Activated CD4-positive, alpha-beta T cell treated with anti-CD3 and anti-CD28 coated beads, Interleukin-2, Interleukin-6, amounts not matched to agents 100 ng/mL and 50 ng/mL, durations not matched to agents 16 hours and 8 hours (primary cell): Measurements from ENCODE around the gene PHLDB2.

Experiments used
- DNase-seq: peaks from one replicate; pipeline ENCODE4 v3.0.0-alpha.2; 2020

Gene PHLDB2

DNA sequence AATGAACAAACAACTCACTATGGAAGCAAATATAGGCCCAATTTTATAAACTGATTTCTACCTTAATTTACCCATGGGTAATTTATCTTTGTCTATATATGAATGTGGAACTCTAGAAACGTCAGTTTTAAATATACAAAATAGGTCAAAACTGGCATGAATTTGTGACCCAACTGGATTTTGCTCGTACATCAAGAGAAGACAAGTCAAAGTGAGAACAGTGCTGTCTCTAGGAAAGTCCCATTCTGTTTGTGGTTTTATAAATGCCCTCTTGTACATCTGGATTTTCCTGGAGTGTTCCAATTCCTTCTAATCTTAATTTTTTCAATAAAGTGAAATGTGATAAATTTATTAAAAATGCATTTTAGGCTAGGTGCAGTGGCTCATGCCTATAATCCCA lies 69.5 kb downstream of the PHLDB2 start:
- no peak for DNase-seq

DNA sequence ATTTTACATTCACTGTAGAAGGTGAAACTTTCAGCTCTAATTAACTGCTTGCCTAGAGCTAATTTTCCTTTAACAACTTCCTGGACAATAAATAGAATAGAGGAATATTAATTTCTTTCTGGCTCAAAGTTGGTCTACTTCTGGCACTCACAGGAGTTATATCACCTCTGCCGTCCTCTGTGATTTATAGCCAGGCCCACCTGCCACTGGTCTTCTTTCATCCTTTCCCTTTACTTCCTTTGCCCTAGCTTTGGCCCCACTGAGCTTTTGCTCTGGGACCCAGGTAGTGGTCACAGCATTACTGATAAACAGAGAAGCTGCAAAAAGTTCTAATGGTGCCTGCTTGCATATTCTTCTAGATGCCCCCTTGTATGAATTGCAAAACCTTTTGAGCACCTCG lies 70.4 kb downstream of the PHLDB2 start:
- no peak for DNase-seq

DNA sequence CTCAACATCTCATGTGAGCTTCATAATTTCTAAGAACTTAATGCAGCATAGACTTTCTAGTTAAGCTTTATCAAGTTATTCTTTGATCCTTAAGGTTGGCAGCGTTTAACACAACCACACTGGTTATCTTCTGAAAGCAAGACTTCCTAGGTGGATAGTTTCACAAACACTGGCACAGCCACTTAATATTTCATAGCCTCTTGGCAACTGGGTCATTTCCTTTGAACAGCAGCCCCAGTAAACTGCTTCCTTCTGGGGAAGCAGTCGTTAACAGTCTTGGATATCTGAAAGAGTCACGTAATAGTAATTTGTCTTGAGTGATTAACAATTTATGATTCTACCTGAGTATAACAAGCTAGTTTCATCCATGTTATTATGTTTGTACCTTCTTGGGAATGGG lies 73.9 kb downstream of the PHLDB2 start:
- DNase-seq, result no peak

DNA sequence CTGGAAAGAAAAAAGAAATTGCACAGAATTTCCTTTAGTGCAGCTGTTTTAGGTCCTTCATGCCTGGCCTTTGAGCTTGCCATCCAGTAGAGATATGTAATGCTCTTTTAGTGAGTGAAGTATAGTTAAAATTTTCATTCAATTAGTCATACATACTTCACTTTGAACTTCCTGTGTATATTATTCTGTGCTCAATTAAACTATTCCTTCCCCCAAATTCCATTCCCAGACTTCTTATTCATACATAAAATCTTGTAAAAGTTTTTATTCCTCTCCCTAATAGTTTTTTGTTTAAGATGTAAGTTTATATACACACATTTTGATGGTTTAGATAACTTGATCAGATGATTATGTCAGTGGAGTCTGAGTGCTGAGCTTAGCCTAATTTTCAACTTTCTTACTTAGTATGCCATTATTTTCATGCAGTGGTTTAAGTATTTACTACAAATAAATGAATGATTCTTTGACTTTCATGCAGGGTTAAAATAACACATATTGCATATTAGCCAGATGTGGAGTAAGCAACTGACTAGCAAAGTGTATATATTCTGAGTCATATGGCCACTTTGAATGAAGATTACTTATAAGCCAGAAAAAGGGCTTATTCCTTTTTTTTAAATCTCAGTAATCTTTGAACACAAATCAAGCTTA lies 77.3 kb downstream of the PHLDB2 start:
- no peak for DNase-seq

DNA sequence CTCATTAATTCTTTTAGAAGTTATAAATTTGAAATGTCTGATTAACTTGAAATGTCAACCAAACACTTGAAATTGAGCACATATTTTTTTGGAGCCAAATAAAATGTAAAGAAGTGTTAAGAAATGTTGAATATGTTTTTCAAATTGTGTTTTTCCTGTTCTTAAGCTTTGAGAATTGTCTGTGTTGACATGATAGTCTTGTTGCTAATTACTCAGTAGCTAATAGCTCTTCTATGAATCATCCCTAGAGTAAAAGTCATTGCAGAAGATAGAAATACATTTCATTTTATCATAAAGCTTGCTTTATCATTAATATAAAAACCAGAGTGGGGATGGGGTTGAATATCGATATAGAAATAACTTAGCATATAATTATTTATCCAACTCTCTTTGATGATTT lies 77.9 kb downstream of the PHLDB2 start:
- no peak for DNase-seq

DNA sequence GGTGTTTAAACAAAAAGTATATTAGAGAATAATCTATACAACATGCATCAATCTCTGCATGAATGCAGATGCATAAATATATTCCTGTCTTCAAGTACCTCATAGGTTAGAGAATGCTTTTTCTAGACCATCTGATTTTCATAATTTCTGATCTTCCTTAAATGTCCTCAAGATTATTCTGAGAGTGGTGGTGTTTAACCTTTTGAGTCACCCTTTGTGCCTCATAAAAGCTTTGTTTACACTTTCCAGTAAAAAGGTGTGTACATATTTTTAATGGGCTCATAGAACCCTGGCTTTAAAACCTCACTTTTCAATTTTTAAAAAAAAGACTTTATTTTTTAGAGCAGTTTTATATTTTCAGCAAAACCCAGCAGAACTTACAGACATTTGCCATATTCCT lies 78.8 kb downstream of the PHLDB2 start:
- DNase-seq, result no peak

DNA sequence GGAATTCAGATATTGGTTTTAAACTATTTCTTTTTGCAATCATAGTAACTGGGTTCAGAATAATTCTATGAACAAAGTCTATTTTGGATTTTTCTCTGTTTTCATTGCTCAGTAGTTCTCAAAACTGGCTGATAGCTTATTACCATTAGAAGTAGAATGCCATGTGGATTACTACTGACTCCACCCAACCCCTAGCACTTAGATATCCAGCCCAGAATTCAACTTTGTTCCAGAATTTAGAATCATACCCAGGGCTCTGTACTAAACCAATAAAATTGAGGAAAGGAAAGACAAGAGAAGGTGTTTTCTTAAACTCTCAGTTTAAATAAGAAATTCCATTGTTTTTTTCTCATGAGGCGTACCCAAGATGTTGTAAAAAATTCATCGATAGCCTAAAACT lies 80.8 kb downstream of the PHLDB2 start:
- DNase-seq, result no peak

DNA sequence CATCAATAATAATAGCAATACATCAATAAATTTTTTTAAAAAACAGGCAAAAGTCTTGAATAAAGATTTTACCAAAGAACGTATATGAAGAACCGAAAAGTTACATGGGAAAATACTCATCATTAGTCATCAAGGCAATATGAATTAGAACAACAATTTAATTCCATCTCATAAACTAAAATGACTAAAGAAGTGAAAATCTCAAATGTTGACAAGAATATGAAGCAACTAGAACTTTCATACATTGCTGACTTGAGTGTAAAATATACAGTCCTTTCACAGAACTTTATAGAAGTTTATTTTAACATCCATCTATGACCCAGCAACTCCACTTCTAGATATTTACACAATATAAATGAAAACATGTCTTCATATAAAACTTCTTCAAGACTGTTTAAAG lies 84.5 kb downstream of the PHLDB2 start:
- no peak for DNase-seq

DNA sequence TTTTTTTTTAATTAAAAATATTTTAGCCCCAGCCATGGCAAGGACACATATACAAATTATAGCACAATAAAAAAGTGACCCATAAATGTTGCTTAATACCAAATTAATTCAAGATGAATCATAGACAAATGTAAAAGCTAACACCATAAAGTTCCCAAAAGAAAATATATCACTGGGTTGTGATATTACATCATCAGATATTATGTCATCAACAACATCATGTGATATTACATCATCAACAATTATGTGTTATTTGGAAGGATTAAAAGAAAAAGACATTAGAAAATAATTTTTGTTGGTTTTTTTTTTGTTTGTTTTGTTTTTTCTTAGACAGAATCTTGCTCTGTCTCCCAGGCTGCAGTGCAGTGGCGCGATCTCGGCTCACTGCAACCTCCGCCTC lies 85.3 kb downstream of the PHLDB2 start:
- no peak for DNase-seq

DNA sequence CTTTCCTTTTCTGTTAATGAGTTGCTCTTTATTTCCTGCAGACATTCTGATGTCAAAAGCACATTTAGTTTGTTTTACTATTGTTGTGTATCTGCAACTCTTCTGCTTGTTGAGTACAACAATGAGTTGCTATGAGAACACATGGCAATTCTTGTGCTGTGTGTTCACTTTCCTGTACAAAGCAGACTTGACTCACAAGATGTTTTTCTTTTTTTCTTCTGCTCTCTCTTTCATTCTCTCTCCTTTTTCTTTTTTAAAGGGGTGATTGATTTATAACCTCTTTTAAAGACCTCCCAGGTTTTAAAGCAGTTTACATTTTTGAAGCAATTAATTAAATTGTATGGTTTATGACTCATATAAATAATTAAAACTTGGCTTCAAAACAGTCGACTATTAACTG lies 88.2 kb downstream of the PHLDB2 start:
- no peak for DNase-seq

DNA sequence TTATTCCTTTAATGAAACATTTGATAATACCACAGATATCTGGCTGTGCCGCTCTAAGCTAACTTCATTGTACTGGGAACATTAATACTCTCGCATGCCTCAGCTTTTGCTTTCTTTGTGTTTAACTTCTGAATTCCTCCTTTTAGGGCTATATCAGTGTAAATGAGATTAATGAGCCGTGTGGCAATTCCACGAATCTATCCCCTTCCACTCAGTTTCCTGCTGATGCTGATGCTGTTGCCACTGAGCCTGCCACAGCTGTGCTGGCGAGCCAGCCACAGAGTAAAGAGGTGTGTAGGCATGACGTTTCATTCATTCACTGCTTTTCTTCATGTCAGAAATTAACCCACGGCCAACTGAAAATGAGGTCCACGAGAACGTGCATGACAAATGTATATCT lies 89.7 kb downstream of the PHLDB2 start:
- DNase-seq, result no peak

DNA sequence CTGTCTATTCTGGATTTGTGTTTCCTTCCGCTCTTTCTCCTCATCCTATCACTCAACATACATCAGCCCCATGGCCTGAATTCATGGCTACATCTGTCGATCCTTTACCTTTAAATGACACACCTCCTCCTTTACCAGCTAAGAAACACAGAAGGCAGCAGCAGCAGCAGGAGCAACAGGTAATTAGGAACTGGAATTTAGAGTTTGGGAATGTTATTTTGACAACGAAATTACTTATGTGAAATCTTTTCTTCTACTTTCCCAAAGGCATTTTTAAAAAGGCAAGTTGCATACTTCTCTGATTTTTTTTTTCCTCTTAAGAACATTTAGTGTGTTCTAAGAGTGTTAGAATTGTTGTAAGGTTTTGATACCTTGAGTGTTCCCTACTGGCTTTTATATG lies 90.6 kb downstream of the PHLDB2 start:
- DNase-seq, result no peak

DNA sequence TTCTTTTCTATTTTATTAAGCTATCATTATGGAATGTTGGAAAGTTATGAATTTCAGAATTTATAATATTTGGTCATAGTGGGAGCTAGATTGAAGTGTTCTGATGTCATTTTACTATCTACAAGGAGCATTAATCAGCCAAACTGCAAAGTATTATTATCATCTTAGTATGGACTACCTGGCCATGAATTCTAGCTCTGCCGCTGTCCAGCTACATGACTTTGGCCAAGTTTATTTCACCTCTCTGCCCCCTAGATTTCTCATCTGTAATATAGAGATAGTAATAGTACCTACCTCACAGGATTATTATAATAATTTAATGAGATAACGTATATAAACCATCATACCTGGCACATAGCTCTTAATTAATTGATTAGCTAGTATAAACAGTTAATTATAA lies 92.0 kb downstream of the PHLDB2 start:
- DNase-seq, result no peak

DNA sequence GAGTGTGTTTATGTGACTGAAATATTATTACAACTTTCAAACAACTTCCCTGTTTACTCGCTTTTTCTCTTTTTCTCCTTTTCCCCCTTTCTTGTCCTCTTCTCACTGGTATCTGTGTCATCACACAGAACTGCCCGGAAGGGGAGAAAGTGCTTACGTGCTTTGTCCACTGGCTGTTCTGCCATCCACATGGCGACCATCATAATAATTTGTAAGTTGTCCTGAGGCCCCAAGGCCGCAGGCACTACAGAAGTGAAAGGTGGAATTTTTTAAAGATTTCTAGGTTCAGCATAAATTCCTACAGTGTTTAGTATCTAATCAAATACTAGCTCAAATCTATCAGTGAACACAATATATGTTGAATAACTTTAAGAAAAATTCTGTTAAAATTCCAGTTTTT lies 93.0 kb downstream of the PHLDB2 start:
- no peak for DNase-seq

DNA sequence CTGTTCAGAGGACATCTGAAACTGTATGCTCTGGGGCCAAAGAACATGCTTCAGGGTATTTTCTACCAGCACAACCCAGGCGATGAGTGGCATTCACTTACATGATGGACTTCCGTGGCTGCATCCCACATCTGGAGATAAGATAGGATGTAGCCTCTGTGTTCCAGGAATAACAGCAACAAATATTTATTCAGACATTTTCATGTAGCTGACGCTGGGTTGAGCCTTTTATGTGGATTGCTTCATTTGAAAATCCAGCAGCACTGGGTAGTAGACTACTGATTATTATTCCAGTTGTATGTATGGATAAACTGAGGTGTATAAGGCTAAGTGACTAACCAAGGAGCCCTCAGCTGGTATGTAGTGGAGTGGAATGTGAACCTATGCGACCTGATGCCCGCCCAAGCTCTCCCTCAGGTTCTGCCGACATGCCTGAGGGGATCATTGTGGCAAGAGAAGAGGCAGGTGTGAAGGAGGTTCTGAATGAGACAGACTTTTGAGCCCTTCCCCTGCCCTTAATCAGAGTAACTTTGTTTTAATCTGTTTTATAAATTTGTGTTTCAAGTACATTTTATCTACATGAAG lies 93.9 kb downstream of the PHLDB2 start:
- no peak for DNase-seq

DNA sequence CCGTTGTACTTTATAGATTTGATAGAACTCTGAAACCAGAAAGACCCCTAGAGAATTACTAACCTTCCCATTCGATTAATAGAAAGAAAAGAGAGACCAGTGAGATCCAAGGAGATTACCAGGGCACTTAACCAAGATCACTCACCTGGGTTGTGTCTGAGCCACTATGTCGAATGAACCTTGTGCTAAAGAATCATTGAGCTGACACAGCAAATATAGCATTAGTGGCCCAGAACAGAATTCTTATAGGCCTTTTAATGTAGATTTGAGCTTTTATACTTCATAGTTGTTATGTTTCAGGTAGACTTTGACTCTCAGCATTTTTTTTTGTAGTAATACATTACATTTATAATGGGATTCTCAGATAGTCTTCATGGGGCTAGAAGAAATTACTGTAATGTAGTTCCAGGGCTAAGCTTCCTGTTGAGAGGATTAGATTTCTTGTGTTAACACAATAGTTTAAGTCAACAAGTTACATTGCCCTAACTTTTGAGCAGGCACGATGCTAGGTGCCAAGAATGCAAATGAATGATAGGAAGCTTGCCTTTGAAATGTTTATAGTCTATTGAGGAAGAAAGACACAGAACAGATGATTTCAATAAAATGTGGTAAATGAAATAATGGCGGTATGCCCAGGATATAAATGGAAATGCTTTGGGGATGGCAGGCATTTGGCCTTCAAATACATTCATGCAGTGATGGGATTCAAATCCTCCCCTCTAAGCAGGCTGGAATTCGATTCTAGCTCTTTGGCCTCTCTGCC lies 95.3 kb downstream of the PHLDB2 start:
- DNase-seq, result no peak

DNA sequence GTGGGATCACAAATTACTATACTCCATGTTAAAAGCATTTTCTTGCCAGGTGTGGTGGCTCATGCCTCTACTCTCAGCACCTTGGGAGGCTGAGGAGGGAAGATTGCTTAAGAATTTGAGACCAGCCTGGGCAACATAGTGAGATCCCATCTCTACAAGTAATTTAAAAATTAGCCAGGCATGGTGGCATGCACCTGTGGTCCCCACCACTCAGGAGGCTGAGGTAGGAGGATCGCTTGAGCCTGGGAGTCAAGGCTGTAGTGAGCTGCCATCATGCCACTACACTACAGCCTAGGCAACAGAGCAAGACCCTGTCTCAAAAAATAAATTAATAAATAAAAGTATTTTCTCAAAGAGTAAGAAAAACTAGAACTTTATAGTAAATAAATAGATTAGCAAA lies 96.8 kb downstream of the PHLDB2 start:
- DNase-seq, result no peak

DNA sequence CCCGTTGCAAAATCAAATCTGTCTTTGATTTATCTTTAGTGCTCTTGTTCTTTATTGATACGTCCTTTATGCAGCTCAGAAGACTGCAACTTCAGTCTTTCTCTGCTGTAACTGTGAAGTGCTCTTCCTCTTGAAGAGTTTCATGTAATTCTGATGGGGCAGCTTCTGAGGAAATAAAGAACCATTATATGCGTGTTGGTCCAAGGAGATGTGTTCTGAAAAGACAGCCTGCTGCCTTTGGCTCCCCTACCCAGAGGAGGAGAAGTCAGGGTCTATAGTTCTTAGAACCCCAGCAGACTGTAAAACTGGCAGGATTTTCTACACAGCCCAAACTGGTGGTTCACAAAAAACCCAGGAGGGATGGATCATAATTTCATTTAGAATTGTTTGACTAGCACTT lies 97.4 kb downstream of the PHLDB2 start:
- DNase-seq, result no peak

DNA sequence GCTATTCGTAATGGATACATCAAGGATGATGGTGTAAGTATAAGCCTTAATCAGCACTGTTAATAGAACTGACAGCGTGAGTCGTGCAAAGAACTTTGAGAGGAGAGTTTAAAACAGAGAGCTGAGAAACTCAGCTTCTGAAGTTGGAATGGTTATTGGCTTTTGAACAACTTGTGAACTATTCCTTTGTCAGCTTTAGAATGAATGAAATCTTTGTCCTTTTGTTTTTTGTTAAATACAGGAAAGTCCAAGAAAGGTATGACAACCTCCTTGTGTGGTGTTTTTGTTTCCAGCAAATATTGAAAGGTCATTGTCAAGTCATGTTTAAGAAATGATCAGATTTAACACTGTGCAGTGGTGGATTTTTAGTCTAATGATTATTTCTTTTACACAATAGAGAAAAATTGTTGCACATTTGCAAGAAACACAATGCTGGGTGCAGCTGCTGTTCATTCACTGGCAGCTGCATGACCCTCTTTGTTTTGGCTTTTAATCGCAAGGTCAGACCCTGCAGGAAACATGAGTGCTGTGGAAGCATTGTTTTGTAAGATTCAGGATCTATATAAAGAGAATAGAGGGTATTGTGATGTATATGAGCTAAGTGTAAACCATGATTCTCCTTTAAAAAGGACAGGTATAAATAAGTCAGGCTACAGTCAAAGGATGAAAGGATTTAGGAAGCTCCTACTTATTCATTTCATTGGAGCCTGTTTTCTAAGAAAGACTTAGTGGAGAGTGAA lies 98.1 kb downstream of the PHLDB2 start:
- DNase-seq, result no peak

DNA sequence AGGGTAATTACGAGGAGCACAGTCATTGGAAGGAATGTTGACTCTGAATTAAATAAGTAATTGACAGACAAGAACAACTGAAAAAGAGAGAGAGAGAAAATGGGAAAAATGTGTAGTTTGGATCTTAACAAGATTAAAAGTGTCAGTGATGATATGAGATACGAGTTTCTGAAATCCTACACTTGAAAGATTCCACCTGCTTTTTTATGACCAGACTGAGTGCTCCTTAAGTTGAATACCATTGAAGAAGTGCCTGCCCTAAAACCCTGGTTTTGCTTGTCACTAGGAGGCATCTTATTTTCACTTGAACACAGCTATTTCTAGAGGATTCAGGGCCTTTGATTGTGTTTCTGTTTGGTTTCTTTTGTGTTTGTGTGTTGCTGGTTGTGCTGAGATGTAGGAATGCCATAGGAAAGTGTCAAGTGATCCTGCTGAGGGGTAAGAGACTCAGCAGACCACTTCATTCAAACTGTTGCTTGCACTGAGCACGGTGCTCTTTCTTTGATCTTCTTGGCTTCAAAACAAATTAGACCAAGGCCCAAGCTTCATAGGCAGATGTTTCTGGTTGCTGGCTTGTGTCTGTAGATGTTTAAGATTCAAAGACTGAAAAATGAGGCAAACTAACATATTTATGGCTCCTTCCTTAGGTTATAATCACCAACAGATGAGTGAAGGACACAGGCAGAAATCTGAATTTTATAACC lies 102.5 kb downstream of the PHLDB2 start:
- no peak for DNase-seq

DNA sequence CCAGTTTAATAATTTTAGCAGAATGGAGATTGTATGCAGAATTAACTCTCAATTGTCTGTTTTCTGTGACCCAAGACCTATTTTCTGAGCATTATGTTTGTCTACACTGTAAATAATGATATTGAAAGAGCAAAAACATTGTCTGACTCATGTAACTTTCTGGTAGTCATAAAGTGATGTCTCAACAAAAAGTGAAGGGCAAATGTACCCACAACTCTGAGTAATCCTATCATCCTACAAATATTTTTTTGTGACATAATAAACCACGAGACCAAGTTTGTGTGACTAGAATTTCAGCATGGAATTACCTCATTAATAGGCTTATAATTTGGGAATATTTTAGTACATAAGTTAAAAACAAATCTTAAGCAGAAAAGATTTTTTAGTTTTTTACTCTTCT lies 104.4 kb downstream of the PHLDB2 start:
- DNase-seq, result peak; percentile 23

DNA sequence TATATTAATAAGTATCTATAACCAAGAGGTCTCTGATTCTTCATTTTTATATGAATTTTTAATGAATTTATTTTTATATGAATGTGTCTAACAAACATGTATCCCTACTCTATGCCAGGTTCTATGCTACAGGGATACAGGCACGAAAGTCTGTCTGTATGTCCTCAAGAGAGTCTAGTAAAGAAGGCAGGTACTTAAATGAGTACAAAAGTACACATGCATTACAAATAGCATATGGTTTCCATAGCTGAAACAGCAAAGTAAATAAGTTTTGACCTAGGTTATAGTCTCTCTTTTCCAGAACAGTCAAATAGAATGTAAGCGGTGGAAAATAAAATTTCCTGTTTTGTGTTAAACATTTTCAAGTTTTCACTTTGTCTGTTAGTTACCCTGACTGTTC lies 106.4 kb downstream of the PHLDB2 start:
- DNase-seq, result peak; percentile 10

DNA sequence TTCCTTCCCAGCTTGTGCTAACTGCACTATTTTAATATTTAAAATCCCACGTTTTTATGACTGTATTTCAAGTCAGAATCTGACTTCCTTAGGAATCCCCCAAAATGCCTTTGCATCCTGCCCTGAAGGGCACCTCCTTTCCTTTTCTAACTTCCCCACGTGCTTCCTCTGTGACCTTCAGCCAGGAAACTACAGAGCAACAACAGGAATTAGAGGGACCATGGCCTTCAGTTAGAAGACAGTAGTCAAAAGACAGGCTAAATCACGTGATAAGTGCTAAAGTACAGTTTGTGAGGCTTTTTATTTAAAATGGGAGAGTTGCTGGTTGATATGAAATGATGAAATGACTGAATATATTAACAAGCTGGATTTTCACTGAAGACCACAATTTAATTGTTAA lies 108.0 kb downstream of the PHLDB2 start:
- no peak for DNase-seq
